ENCODE measurements around the gene VWA5A. TPM values are rescaled to one million over a fixed set of nuclear protein-coding genes. Genes with fewer than 3 reads are reported as not detected.

VWA5A gene
- total RNA-seq, 1 experiment from 2014 or later, result 3.1 TPM

Other genes starting within 250 kb of the VWA5A start
- gene TMEM225, start 229.8 kb upstream of the VWA5A start, total RNA-seq (2021; ENCODE audit: unreplicated experiment), result not detected
- gene OR8D4, start 213.3 kb upstream of the VWA5A start, total RNA-seq (2021; ENCODE audit: unreplicated experiment), result not detected
- not detected for gene OR4D5, start 175.8 kb upstream of the VWA5A start, total RNA-seq (2021; ENCODE audit: unreplicated experiment)
- gene OR6T1, start 171.6 kb upstream of the VWA5A start, total RNA-seq (2021; ENCODE audit: unreplicated experiment), result not detected
- not detected for gene OR10S1, start 137.7 kb upstream of the VWA5A start, total RNA-seq (2021; ENCODE audit: unreplicated experiment)
- gene OR10G6, start 120.3 kb upstream of the VWA5A start, total RNA-seq (2021; ENCODE audit: unreplicated experiment), result not detected
- not detected for gene OR10G4, start 102.5 kb upstream of the VWA5A start, total RNA-seq (2021; ENCODE audit: unreplicated experiment)
- not detected for gene OR10G9, start 92.4 kb upstream of the VWA5A start, total RNA-seq (2021; ENCODE audit: unreplicated experiment)
- gene OR10G8, start 88.7 kb upstream of the VWA5A start, total RNA-seq (2021; ENCODE audit: unreplicated experiment), result not detected
- not detected for gene OR10G7, start 74.1 kb upstream of the VWA5A start, total RNA-seq (2021; ENCODE audit: unreplicated experiment)
- gene OR10D3, start 67.9 kb downstream of the VWA5A start, total RNA-seq (2021; ENCODE audit: unreplicated experiment), result not detected
- gene OR8G1, start 125.6 kb downstream of the VWA5A start, total RNA-seq (2021; ENCODE audit: unreplicated experiment), result not detected
- gene OR8G5, start 140.9 kb downstream of the VWA5A start, total RNA-seq (2021; ENCODE audit: unreplicated experiment), result not detected
- gene OR8D1, start 198.5 kb downstream of the VWA5A start, total RNA-seq (2021; ENCODE audit: unreplicated experiment), result not detected
- not detected for gene OR8D2, start 204.7 kb downstream of the VWA5A start, total RNA-seq (2021; ENCODE audit: unreplicated experiment)

Data from Panc1 (cell line).